ENCODE measurements around the gene DENND1A.

DNA sequence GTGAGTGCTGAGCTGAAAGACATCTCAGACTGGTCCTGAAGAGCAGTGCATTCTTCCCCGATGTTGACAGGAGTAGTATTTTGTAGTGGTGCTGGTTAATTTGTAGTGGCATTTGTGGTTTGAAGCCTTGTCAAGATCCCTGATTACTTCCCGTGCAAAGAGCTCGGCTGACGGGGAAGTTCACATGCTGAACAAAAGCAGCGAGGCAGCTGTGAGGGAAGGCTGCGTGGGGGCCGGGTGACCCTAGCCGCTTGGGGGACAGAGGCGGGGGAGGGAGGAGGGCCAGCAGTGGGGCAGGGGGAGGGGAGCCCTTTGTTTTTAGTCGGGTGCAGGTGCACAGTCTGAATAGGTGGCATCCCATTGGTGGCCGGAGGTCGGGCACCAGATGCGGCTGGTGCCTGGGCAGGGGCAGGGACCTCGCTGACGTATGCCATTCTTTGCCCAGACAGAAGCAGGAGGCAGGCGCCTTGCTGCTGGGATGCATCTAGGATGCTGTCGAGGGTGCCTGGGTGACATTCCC, 509.3 kb downstream of the DENND1A start:
- no peak for TF ChIP-seq SUZ12 (IDR thresholded peaks at IDR 0.05)
- TF ChIP-seq FOXK2 (IDR thresholded peaks at IDR 0.05), result no peak
- TF ChIP-seq LEF1 (IDR thresholded peaks at IDR 0.05; ENCODE audit: borderline replicate concordance), result no peak
- no peak for TF ChIP-seq TARDBP (IDR thresholded peaks at IDR 0.05)
- no peak for TF ChIP-seq ZNF384 (IDR thresholded peaks at IDR 0.05)
- TF ChIP-seq BHLHE40 (IDR thresholded peaks at IDR 0.05; ENCODE audit: borderline replicate concordance), result no peak
- TF ChIP-seq ELF4 (IDR thresholded peaks at IDR 0.05), result no peak

Data from HEK293T (cell line).